ENCODE measurements around the gene KAZN.

The KAZN gene

GRCh38 chr1:14648896-14649855 lies 50.7 kb downstream of the KAZN start:
- no peak for DNase-seq

GRCh38 chr1:14649976-14650375 lies 51.5 kb downstream of the KAZN start:
- DNase-seq = no peak

GRCh38 chr1:14650951-14651350 lies 52.5 kb downstream of the KAZN start:
- no peak for DNase-seq

- no peak for DNase-seq
Measured at GRCh38 chr1:14652840-14653239, 54.4 kb downstream of the KAZN start.

GRCh38 chr1:14653461-14653960 lies 55.0 kb downstream of the KAZN start:
- DNase-seq = no peak

- DNase-seq = no peak
Measured at GRCh38 chr1:14654554-14654953, 56.1 kb downstream of the KAZN start.

GRCh38 chr1:14655385-14655784 lies 56.9 kb downstream of the KAZN start:
- DNase-seq = no peak

GRCh38 chr1:14656384-14656937 lies 58.0 kb downstream of the KAZN start:
- no peak for DNase-seq

- no peak for DNase-seq
Measured at GRCh38 chr1:14658642-14659041, 60.2 kb downstream of the KAZN start.

- DNase-seq = no peak
Measured at GRCh38 chr1:14659913-14660312, 61.4 kb downstream of the KAZN start.

- no peak for DNase-seq
Measured at GRCh38 chr1:14660801-14661200, 62.3 kb downstream of the KAZN start.

- no peak for DNase-seq
Measured at GRCh38 chr1:14661222-14661621, 62.7 kb downstream of the KAZN start.

GRCh38 chr1:14662116-14662515 lies 63.6 kb downstream of the KAZN start:
- DNase-seq = no peak

GRCh38 chr1:14663773-14664172 lies 65.3 kb downstream of the KAZN start:
- no peak for DNase-seq

- DNase-seq = no peak
Measured at GRCh38 chr1:14666373-14666772, 67.9 kb downstream of the KAZN start.

GRCh38 chr1:14666962-14667650 lies 68.6 kb downstream of the KAZN start:
- DNase-seq = no peak

- no peak for DNase-seq
Measured at GRCh38 chr1:14667651-14667984, 69.1 kb downstream of the KAZN start.

- no peak for DNase-seq
Measured at GRCh38 chr1:14668538-14668937, 70.1 kb downstream of the KAZN start.

GRCh38 chr1:14672005-14672404 lies 73.5 kb downstream of the KAZN start:
- no peak for DNase-seq

GRCh38 chr1:14674030-14674429 lies 75.5 kb downstream of the KAZN start:
- no peak for DNase-seq

GRCh38 chr1:14676400-14676799 lies 77.9 kb downstream of the KAZN start:
- DNase-seq = no peak

- DNase-seq = no peak
Measured at GRCh38 chr1:14677292-14677971, 78.9 kb downstream of the KAZN start.

GRCh38 chr1:14678011-14678638 lies 79.6 kb downstream of the KAZN start:
- DNase-seq = no peak

All from NCI-H1105 (cell line).